Stimulated activated CD8-positive, alpha-beta memory T cell treated with anti-CD3 and anti-CD28 coated beads, Interleukin-12 subunit alpha, Interleukin-12 subunit beta, amount 100 ng/mL, for 4 hours (primary cell): ENCODE measurements around the gene S100A6.
A peak's percentile ranks its signal among the peaks of the same experiment; 100 is the strongest.
"Not testable (repeated sequence)": the region's sequence is repeated elsewhere in the genome, so short reads cannot be mapped to it uniquely, and the experiment has no call there.

Source experiments
- DNase-seq: peaks from one replicate; pipeline ENCODE4 v3.0.0-alpha.2; 2020; ENCODE audit warnings: low read depth

The S100A6 gene

GRCh38 chr1:153531638-153532037 is 4.2 kb downstream of the S100A6 start:
- DNase-seq = no peak

GRCh38 chr1:153527683-153528040 is 8.1 kb downstream of the S100A6 start:
- DNase-seq = no peak

- no peak for DNase-seq
These were observed 8.6 kb downstream of the S100A6 start for GRCh38 chr1:153527023-153527682.

GRCh38 chr1:153526132-153526543 is 9.7 kb downstream of the S100A6 start:
- DNase-seq = no peak

- no peak for DNase-seq
These were observed 10.6 kb downstream of the S100A6 start for GRCh38 chr1:153525088-153525728.

- not testable (repeated sequence) for DNase-seq
These were observed 13.3 kb downstream of the S100A6 start for GRCh38 chr1:153522353-153523048.

GRCh38 chr1:153521808-153522207 is 14.0 kb downstream of the S100A6 start:
- DNase-seq = not testable (repeated sequence)

- no peak for DNase-seq
These were observed 14.8 kb downstream of the S100A6 start for GRCh38 chr1:153520818-153521476.

- not testable (repeated sequence) for DNase-seq
These were observed 15.6 kb downstream of the S100A6 start for GRCh38 chr1:153520137-153520691.

- no peak for DNase-seq
These were observed 16.5 kb downstream of the S100A6 start for GRCh38 chr1:153519242-153519641.

GRCh38 chr1:153515504-153516394 is 20.0 kb downstream of the S100A6 start:
- no peak for DNase-seq

GRCh38 chr1:153513666-153514065 is 22.1 kb downstream of the S100A6 start:
- DNase-seq = no peak

- no peak for DNase-seq
These were observed 22.8 kb downstream of the S100A6 start for GRCh38 chr1:153513023-153513422.

GRCh38 chr1:153510984-153511410 is 24.8 kb downstream of the S100A6 start:
- peak; percentile 57 for DNase-seq

- DNase-seq = peak; percentile 37
These were observed 25.9 kb downstream of the S100A6 start for GRCh38 chr1:153509729-153510354.

GRCh38 chr1:153509036-153509435 is 26.8 kb downstream of the S100A6 start:
- no peak for DNase-seq

- DNase-seq = no peak
These were observed 27.7 kb downstream of the S100A6 start for GRCh38 chr1:153507926-153508583.

- no peak for DNase-seq
These were observed 28.9 kb downstream of the S100A6 start for GRCh38 chr1:153506831-153507413.

- DNase-seq = no peak
These were observed 29.4 kb downstream of the S100A6 start for GRCh38 chr1:153506386-153506785.

- no peak for DNase-seq
These were observed 30.2 kb downstream of the S100A6 start for GRCh38 chr1:153505576-153505975.
